ENCODE data around the gene APH1B. TPM values are rescaled to one million over a fixed set of nuclear protein-coding genes. Genes with fewer than 3 reads are reported as not detected.

Gene APH1B
- total and polyA plus RNA-seq, 9 of the 15 experiments (the other 6 are each of a cell fraction or from before 2014, with no cell fraction given): 5.1 to 9.7 (median 7.0) TPM

GRCh38 chr15:63322541-63322940 is 45.1 kb downstream of the APH1B start:
- no peak overlapping the region for H3K9ac ChIP-seq (ENCODE audit: insufficient read depth in 1 of 2, low read depth in 2 of 2, low read length in 2 of 2)
- 18% methylated on average over 4 of the region's 4 CpGs for WGBS (ENCODE audit: insufficient coverage, low coverage, missing lambda C conversion rate)
- H2AFZ ChIP-seq (ENCODE audit: low read depth, low read length): peak overlapping the region; percentile 78
- FAIRE-seq (peak; percentile 29), ATAC-seq (peak; percentile 61; the same call in 2 of the 3 replicates), DNase-seq (ENCODE audit: extremely low read depth in 1 of 4, low spot score in 3 of 4) (peak in 3 of 4 experiments; percentile 27 to 38 (median 35))
- no peaks in the 10 kb centered on the region for H3K9me3 ChIP-seq (replicated peaks; ENCODE audit: control insufficient read depth, insufficient read depth, low read depth, low read length)
- no peak for TF ChIP-seq POLR2G (IDR thresholded peaks at IDR 0.05; ENCODE audit: low read depth, low read length)
- TF ChIP-seq RBM25 (IDR thresholded peaks at IDR 0.05; ENCODE audit: low read depth, low read length, severe bottlenecking): no peak
- TF ChIP-seq L3MBTL2 (IDR thresholded peaks at IDR 0.05): 0 out of 2 replicates have a peak, but pooled peaks have one; percentile 27
- TF ChIP-seq ZNF511 (CRISPR knock-in tag; IDR thresholded peaks at IDR 0.05): no peak
- no peak for TF ChIP-seq SMAD1 (IDR thresholded peaks at IDR 0.05; ENCODE audit: low read depth, low read length, partially characterized antibody)
- TF ChIP-seq YY1 (IDR thresholded peaks at IDR 0.05; ENCODE audit: borderline replicate concordance in 1 of 3, control insufficient read depth in 1 of 3, extremely low read depth in 1 of 3, insufficient read depth in 3 of 3, insufficient read length in 1 of 3, insufficient replicate concordance in 2 of 3, low read depth in 1 of 3, low read length in 2 of 3): peak in 1 of 3 experiments; percentile 49
- TF ChIP-seq NFIC (IDR thresholded peaks at IDR 0.05): peak; percentile 96
- TF ChIP-seq HDAC8 (tag; IDR thresholded peaks at IDR 0.05): no peak
- no peak for TF ChIP-seq BMI1 (IDR thresholded peaks at IDR 0.05; ENCODE audit: low read length)
- TF ChIP-seq ZNF146 (CRISPR knock-in tag; IDR thresholded peaks at IDR 0.05; ENCODE audit: unreplicated experiment): no peak
- TF ChIP-seq POLR2AphosphoS2 (IDR thresholded peaks at IDR 0.05; ENCODE audit: low read length): no peak
- peak; percentile 74 for TF ChIP-seq NFIX (CRISPR knock-in tag; IDR thresholded peaks at IDR 0.05; ENCODE audit: low read depth)
- no peak for TF ChIP-seq HMBOX1 (IDR thresholded peaks at IDR 0.05)
- no peak for TF ChIP-seq TCF3 (CRISPR knock-in tag; IDR thresholded peaks at IDR 0.05)
- no peak for TF ChIP-seq LCOR (CRISPR knock-in tag; IDR thresholded peaks at IDR 0.05)
- H3K27me3 ChIP-seq (ENCODE audit: control insufficient read depth in 2 of 2, insufficient read depth in 2 of 2, low read length in 2 of 2): no peaks in the 10 kb centered on the region
- ChIA-PET CTCF (ENCODE audit: low intra/inter-chr PET ratio) (no interaction called here), POLR2A (interaction anchor here (0.6 kb wide), 1 partner anchor 206 kb away, joined by 4 read pairs; no protein-coding TSS in a partner anchor)
- no TSS peak for BruUV-seq (replicated peaks)
- peak overlapping the region; percentile 9; the same call in 1 of the 2 replicates for H3K4me2 ChIP-seq (ENCODE audit: insufficient read depth, low read length)
- H3K36me3 ChIP-seq (ENCODE audit: control insufficient read depth, insufficient read depth, low read length): no peaks in the 10 kb centered on the region
- in situ Hi-C loops (cut with MboI): no loop called here
- H3K79me2 ChIP-seq (ENCODE audit: control insufficient read depth, insufficient read depth, low read length): no peaks in the 10 kb centered on the region
- no peak overlapping the region for H3K4me3 ChIP-seq
- no peaks in the 10 kb centered on the region for H4K20me1 ChIP-seq (replicated peaks; ENCODE audit: control insufficient read depth, insufficient read depth, low read length)
- intact Hi-C loops (cut with micrococcal nuclease): no loop called here
- H3K27ac ChIP-seq (ENCODE audit: extremely low read depth, low read depth, low read length): no peak overlapping the region
- H3K9me1 ChIP-seq (ENCODE audit: control insufficient read depth, insufficient read depth, low read length): no peaks in the 10 kb centered on the region
- H3K4me1 ChIP-seq (replicated peaks in 1 of 2; ENCODE audit: control insufficient read depth in 2 of 2, insufficient read depth in 2 of 2, low read length in 2 of 2): peaks cover 2 to 6% of the 10 kb centered on the region in 2 experiments; a peak in 3 of 5 replicates
